ENCODE measurements around the gene EML4.
A peak's percentile ranks its signal among the peaks of the same experiment; 100 is the strongest.
"Not testable (repeated sequence)": the region's sequence is repeated elsewhere in the genome, so short reads cannot be mapped to it uniquely, and the experiment has no call there.

EML4 gene

DNA sequence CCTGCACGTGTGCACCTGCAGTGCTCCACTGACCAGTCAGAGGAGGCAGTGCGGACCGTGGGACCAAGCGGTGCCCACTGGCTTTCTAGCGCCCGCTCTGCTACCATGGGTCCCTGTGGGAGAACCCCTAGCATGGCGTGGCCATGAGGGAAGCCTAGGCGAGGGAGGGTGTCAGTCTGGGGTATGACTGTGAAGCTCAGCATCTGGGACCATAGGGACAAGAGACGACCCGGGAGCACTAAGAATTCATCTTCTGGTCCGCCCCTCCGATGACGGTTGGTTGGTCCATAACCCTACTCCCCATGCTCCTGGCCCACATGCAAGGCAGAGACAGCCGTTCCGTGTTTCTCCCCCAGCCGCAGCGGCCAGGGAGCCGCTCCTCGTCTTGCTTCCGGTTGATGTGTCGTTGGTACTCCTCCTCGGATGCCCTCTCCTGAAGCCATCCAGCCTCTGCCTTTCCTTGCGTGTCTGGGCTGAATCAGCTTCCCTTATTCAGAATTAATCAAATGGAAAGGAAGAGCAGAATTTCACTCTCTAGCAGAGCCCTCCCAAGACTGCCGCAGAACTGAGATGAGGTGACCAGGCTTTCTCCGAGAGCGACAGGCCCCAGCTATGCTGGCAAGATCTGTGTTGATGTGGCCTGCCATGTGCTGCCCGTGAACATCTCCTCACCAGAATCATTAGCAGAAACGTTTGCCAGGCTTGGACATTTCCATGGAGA, 168.9 kb downstream of the EML4 start:
- DNase-seq: no peak

GRCh38 chr2:42338567-42339190, 169.5 kb downstream of the EML4 start:
- DNase-seq: no peak

GRCh38 chr2:42339191-42339912, 170.2 kb downstream of the EML4 start:
- no peak for DNase-seq

GRCh38 chr2:42340045-42340937, 171.1 kb downstream of the EML4 start:
- DNase-seq: no peak

GRCh38 chr2:42340938-42341636, 171.9 kb downstream of the EML4 start:
- DNase-seq: no peak

- DNase-seq: no peak
Measured at GRCh38 chr2:42342061-42342794, 173.1 kb downstream of the EML4 start.

GRCh38 chr2:42342795-42343241, 173.7 kb downstream of the EML4 start:
- DNase-seq: no peak

- no peak for DNase-seq
Measured at GRCh38 chr2:42345986-42346385, 176.8 kb downstream of the EML4 start.

- DNase-seq: not testable (repeated sequence)
Measured at GRCh38 chr2:42346856-42347255, 177.7 kb downstream of the EML4 start.

- not testable (repeated sequence) for DNase-seq
Measured at GRCh38 chr2:42347518-42347917, 178.4 kb downstream of the EML4 start.

GRCh38 chr2:42348113-42348805, 179.1 kb downstream of the EML4 start:
- no peak for DNase-seq

DNA sequence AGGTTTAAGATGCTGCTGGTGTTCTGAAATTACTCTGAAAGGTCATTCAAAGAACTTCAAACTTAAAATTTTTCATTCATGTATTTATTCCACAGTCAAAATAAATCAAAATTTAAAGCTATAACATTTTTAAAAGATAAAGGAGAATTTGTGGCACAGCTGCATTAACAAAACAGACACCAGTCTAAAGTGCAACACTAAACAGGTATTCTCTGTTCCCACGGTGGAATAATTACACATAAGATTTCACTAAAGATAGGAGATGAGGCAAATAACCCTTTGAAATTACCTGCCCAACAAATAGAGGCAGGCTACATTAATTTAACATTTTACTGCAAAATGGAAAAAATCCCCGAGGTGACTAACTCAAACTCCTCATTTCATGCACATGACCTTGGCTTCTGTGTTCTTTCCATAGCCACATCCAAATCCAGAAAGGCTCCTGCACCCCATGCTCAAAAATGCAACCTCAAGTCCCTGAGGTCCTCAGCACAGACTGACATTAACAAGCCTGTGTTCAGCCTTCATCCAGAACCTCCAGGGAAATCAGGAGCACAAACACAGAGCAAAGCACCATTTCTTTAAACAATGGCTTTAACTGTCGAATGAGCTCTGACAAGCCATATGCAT, 181.4 kb downstream of the EML4 start:
- no peak for DNase-seq

DNA sequence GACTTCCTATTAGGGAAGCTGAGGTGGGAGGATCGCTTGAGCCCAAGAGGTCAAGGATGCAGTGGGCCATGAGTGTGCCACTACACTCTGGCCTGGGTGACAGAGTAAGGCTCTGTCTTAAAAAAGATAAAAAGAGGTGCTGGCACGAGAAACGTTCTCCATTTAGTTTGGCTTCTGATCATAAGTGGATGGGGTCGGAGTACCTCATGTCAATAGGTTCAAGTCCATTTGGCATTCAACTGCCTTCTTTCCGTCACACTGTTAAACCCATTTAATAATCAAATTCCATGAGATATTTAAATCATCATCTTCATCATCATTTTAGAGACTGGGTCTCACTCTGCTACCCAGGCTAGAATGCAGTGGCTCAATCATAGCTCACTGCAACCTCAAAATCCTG, 182.7 kb downstream of the EML4 start:
- DNase-seq: no peak

- no peak for DNase-seq
Measured at GRCh38 chr2:42353792-42354429, 184.8 kb downstream of the EML4 start.

GRCh38 chr2:42359304-42359964, 190.3 kb downstream of the EML4 start:
- DNase-seq: no peak

GRCh38 chr2:42359965-42360483, 190.9 kb downstream of the EML4 start:
- DNase-seq: peak in 1 of 2 donors; percentile 21

GRCh38 chr2:42360493-42360889, 191.3 kb downstream of the EML4 start:
- DNase-seq: no peak

- DNase-seq: peak; percentile 96
Measured at GRCh38 chr2:42360890-42361727, 192.0 kb downstream of the EML4 start, which contains the start of gene COX7A2L. Gene COX7A2L, minus strand, starts transcription at chr2:42361217. Its CDS starts 56 bp downstream, at chr2:42361161.

Data from stimulated activated CD4-positive, alpha-beta T cell treated with anti-CD3 and anti-CD28 coated beads, Interleukin-2, amount 100 ng/mL, for 24 hours (primary cell).